ENCODE measurements around the gene ELFN2.

Gene ELFN2

DNA sequence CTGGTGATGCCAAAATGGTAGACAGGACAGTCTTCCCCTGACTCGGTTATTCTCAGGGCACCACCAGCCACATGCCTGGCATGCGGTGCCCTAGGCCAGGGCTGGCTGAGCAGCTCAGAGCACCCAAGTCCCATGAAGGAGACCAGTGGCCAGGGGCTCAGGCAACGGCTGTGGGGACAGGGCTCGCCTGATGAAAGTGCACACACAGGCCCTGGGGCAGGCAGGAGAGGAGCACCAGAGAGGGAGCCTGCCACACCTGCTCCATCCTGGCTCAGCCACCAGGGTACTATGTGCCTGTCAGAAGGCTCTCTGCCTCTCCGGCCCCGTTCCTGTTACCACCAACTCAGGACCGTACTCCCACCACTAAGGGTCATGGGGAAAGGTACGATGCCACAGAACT lies 12.1 kb downstream of the ELFN2 start:
- TF ChIP-seq, protein P1, sequence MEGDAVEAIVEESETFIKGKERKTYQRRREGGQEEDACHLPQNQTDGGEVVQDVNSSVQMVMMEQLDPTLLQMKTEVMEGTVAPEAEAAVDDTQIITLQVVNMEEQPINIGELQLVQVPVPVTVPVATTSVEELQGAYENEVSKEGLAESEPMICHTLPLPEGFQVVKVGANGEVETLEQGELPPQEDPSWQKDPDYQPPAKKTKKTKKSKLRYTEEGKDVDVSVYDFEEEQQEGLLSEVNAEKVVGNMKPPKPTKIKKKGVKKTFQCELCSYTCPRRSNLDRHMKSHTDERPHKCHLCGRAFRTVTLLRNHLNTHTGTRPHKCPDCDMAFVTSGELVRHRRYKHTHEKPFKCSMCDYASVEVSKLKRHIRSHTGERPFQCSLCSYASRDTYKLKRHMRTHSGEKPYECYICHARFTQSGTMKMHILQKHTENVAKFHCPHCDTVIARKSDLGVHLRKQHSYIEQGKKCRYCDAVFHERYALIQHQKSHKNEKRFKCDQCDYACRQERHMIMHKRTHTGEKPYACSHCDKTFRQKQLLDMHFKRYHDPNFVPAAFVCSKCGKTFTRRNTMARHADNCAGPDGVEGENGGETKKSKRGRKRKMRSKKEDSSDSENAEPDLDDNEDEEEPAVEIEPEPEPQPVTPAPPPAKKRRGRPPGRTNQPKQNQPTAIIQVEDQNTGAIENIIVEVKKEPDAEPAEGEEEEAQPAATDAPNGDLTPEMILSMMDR (IDR thresholded peaks at IDR 0.05; ENCODE audit: borderline replicate concordance, control extremely low read depth, extremely low read depth, insufficient read depth, missing control alignments) = no peak
- in situ Hi-C loops (cut with MboI; ENCODE audit: low sequenced_read_pairs, unreplicated experiment) = no loop called here
- DNase-seq (ENCODE audit: low spot score) = no peak

DNA sequence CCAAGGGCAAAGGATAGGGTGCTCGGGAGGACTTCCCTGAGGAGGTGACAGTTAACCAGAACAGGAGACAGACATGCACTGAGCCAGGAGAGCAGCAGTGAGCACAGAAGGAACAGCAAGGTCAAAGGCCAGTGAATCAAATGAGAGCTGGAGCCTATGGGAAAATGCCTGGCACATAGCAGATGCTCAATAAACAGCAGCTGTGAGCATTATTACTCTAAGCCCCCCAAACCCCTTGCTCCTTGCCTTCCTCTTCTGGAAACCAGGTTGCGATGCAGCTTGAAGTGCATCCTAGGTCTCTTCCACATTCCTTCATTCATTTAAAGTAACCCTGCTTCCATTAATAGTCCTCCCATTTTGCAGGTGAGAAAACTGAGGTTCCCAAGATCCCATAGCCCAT lies 13.0 kb downstream of the ELFN2 start:
- in situ Hi-C loops (cut with MboI; ENCODE audit: low sequenced_read_pairs, unreplicated experiment) = no loop called here
- TF ChIP-seq, protein P1 (IDR thresholded peaks at IDR 0.05; ENCODE audit: borderline replicate concordance, control extremely low read depth, extremely low read depth, insufficient read depth, missing control alignments) = no peak
- no peak for DNase-seq (ENCODE audit: low spot score)

DNA sequence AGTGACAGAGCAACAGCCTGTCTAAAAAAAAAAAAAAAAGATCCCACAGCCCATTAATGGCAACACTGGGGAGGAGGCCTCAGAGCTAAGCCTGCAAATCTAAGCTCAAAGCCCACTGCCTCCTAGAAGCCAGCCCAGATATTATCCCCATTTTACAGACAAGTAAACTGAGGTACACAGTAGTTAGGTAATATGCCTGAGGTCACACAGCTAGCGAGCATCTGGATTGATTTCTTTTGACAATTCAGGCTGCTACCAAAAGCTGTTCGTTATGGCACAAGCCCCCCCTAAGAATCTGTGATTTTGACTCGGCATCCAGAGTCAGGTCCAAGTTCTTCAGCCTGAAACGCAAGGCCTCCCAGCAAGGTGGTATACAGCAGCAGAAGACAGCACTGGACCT lies 13.7 kb downstream of the ELFN2 start:
- TF ChIP-seq, protein P1 (IDR thresholded peaks at IDR 0.05; ENCODE audit: borderline replicate concordance, control extremely low read depth, extremely low read depth, insufficient read depth, missing control alignments) = no peak
- no peak for DNase-seq (ENCODE audit: low spot score)
- in situ Hi-C loops (cut with MboI; ENCODE audit: low sequenced_read_pairs, unreplicated experiment) = no loop called here

DNA sequence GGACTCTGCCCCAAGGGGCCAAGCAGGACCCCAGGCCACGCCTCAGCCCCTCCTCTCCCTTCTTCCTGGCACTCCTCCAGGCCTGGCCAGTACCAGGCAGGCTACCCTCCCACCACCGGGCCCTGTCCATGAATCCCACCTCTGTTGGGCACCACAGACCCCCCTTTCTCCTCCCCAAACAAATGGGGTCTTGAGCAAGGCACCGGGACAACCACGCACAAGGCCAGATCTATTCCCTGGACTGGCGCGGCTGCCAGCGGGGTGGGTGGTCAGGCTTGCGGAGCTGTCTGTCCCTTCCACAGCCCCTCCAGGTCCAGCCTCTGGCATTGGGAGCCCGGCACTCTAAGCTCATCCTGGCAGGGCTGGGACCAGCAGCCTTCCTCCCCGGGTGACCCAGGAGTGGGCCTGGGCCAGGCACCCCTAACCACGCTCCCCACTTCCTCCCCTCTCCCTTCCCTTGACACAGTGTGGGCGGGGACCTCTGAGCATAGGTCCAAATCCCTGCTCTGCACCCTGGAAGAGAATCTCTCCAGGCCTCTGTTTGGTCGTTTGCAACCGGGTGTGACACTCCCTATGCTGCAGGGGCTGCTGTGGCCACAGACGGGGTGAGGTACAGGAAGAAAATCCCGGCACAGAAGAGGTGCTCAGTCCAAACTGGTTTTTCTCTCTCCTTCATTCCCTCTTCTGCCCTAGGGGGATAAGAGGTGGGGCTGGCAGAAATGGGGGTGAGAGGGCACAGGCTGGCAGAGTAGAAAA lies 14.6 kb downstream of the ELFN2 start:
- TF ChIP-seq, protein P1 (IDR thresholded peaks at IDR 0.05; ENCODE audit: borderline replicate concordance, control extremely low read depth, extremely low read depth, insufficient read depth, missing control alignments) = no peak
- in situ Hi-C loops (cut with MboI; ENCODE audit: low sequenced_read_pairs, unreplicated experiment) = no loop called here
- no peak for DNase-seq (ENCODE audit: low spot score)

DNA sequence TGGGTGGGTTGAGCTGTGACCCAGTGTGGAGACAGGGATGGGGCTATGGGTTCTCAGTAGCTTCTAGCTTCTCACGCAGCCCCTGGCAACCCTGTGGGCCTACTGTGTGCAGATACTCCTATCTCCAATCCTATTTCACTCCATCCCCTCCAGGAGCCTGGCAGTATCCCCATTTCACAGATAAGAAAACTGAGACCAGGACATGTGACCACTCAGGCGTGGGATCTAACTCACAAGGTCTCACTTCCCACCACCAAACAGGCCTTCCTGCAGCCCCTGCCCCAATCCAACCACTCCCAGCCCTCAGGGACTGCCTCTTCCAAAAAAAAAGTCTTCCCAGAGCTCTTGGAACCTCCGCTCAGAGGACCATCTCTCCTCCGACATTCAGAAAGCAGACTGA lies 15.6 kb downstream of the ELFN2 start:
- no peak for DNase-seq (ENCODE audit: low spot score)
- in situ Hi-C loops (cut with MboI; ENCODE audit: low sequenced_read_pairs, unreplicated experiment) = no loop called here
- TF ChIP-seq, protein P1 (IDR thresholded peaks at IDR 0.05; ENCODE audit: borderline replicate concordance, control extremely low read depth, extremely low read depth, insufficient read depth, missing control alignments) = no peak

DNA sequence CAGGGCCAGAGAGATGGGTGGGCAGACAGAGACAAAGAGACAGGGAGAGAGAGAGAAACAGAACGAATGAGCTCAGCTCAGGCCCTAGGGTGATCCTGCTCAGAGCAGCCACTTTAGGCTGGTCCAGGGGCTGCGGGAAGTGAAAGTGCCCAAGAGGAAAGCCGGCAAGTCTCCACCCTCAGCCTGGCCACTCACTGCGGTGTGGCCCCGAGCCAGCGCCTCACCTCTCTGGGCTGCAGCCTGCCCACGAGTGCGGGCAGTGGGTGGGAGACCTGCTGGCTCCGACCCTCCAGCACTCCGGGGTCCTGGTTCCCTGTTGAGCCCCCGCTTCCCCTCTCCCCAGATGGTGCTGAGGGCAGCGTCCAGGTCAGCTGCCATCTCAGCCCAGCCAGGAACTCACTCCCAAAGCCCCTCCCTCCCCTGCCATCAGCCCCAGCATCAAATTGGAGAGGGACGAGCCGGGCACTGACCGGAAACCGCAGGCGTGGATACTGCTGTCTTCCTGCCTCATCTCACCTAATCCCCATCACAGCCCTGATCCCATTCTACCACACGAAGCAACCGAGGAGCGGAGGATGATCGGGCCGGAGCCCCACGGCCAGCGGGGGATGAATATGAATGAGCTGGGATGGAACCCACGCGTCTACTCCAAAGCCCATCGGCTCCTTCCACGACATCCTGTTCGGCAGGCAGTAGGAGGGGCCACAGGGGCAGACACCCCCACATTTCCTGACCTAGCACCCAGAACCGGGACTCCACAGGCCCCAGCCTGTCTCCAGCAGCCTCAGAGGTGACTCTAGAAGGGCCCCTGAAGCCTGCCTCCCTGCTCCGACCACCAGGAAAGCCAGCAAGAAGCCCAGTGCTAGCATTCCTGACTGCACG lies 16.9 kb downstream of the ELFN2 start:
- in situ Hi-C loops (cut with MboI; ENCODE audit: low sequenced_read_pairs, unreplicated experiment) = no loop called here
- TF ChIP-seq, protein P1 (IDR thresholded peaks at IDR 0.05; ENCODE audit: borderline replicate concordance, control extremely low read depth, extremely low read depth, insufficient read depth, missing control alignments) = no peak
- DNase-seq (ENCODE audit: low spot score) = no peak

Data from GM13976 (cell line).